ENCODE measurements around the gene IL12RB1.

The IL12RB1 gene
- total RNA-seq, result 16.3 to 46.5 (median 40.3) reads per million in 3 experiments

- peak; percentile 74 for DNase-seq
These were observed at the start of gene IL12RB1 for GRCh38 chr19:18086590-18087138. Gene IL12RB1 (minus strand): TSS chr19:18086934. CDS start chr19:18086823, 111 bp downstream.

- DNase-seq, result no peak
These were observed 49.2 kb upstream of the IL12RB1 start for GRCh38 chr19:18135712-18136584.

GRCh38 chr19:18131841-18132596 lies 45.3 kb upstream of the IL12RB1 start:
- DNase-seq, result no peak

GRCh38 chr19:18130523-18131242 lies 43.9 kb upstream of the IL12RB1 start:
- no peak for DNase-seq

- DNase-seq, result no peak
These were observed 42.1 kb upstream of the IL12RB1 start for GRCh38 chr19:18128805-18129204.

GRCh38 chr19:18128044-18128443 lies 41.3 kb upstream of the IL12RB1 start:
- DNase-seq, result no peak

- DNase-seq, result no peak
These were observed 39.4 kb upstream of the IL12RB1 start for GRCh38 chr19:18126097-18126496.

- no peak for DNase-seq
These were observed 37.1 kb upstream of the IL12RB1 start for GRCh38 chr19:18123819-18124218.

- no peak for DNase-seq
These were observed 36.4 kb upstream of the IL12RB1 start for GRCh38 chr19:18122860-18123795.

- no peak for DNase-seq
These were observed 35.7 kb upstream of the IL12RB1 start for GRCh38 chr19:18122424-18122823.

- no peak for DNase-seq
These were observed 34.4 kb upstream of the IL12RB1 start for GRCh38 chr19:18121166-18121565.

- no peak for DNase-seq
These were observed 33.4 kb upstream of the IL12RB1 start for GRCh38 chr19:18120127-18120526.

GRCh38 chr19:18119717-18120105 lies 33.0 kb upstream of the IL12RB1 start:
- DNase-seq, result peak; percentile 69

- peak; percentile 72 for DNase-seq
These were observed 32.4 kb upstream of the IL12RB1 start for GRCh38 chr19:18119013-18119716.

- no peak for DNase-seq
These were observed 31.8 kb upstream of the IL12RB1 start for GRCh38 chr19:18118420-18119012.

- DNase-seq, result peak; percentile 95
These were observed 31.1 kb upstream of the IL12RB1 start for GRCh38 chr19:18117692-18118378.

- no peak for DNase-seq
These were observed 30.6 kb upstream of the IL12RB1 start for GRCh38 chr19:18117364-18117691.

- no peak for DNase-seq
These were observed 27.7 kb upstream of the IL12RB1 start for GRCh38 chr19:18114483-18114882.

- no peak for DNase-seq
These were observed 27.1 kb upstream of the IL12RB1 start for GRCh38 chr19:18113827-18114226.

GRCh38 chr19:18112989-18113478 lies 26.3 kb upstream of the IL12RB1 start:
- DNase-seq, result peak; percentile 57

Measured in central memory CD4-positive, alpha-beta T cell (primary cell).